ENCODE results near the gene ATG10.

The ATG10 gene

GRCh38 chr5:82295144-82295543 is 323.3 kb downstream of the ATG10 start:
- TF ChIP-seq MYC (IDR thresholded peaks at IDR 0.05; ENCODE audit: low read depth, low read length) (no peak), CTCF (IDR thresholded peaks at IDR 0.05; ENCODE audit: low read depth, low read length) (no peak), POLR2A (IDR thresholded peaks at IDR 0.05; ENCODE audit: extremely low read depth, insufficient read length) (no peak)
- TF ChIP-seq, protein P1, sequence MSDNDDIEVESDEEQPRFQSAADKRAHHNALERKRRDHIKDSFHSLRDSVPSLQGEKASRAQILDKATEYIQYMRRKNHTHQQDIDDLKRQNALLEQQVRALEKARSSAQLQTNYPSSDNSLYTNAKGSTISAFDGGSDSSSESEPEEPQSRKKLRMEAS (IDR thresholded peaks at IDR 0.05; ENCODE audit: low read depth, low read length): no peak
- DNase-seq (ENCODE audit: low read depth): peak; percentile 20
- H3K4me3 ChIP-seq (ENCODE audit: low read depth, low read length): no peak overlapping the region

DNA sequence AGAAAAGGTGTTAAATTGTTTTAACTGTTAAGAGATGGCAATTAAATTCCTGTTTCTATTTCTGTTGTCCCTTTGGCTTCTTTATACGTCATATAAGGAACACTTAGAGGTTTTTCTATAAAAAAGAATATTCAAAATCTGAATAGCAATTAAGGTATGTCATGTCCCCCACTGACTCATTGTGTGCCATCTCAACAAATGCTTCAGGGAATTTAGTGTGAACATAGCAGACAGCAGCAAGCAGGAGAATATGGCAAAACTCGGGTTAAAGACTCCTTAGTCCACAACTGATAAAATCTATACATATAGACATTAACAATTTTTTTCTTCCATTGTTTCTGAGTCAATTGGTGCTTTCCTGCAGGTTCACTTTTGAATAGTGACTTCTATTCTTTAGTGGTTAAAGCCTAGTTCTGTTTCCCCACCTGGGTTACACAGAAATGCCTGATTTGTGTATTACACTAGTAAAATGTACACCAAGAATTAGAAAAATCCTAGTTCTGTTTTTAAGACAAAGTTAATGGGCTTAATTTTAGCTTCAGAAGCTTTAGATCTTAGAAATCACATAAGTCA is 324.2 kb downstream of the ATG10 start:
- no peak for TF ChIP-seq MYC (IDR thresholded peaks at IDR 0.05; ENCODE audit: low read depth, low read length)
- TF ChIP-seq POLR2A (IDR thresholded peaks at IDR 0.05; ENCODE audit: extremely low read depth, insufficient read length): no peak
- no peak for TF ChIP-seq CTCF (IDR thresholded peaks at IDR 0.05; ENCODE audit: low read depth, low read length)
- TF ChIP-seq, protein P1 (IDR thresholded peaks at IDR 0.05; ENCODE audit: low read depth, low read length): no peak
- no peak for DNase-seq (ENCODE audit: low read depth)
- no peak overlapping the region for H3K4me3 ChIP-seq (ENCODE audit: low read depth, low read length)

GRCh38 chr5:82296929-82297328 is 325.1 kb downstream of the ATG10 start:
- H3K4me3 ChIP-seq (ENCODE audit: low read depth, low read length): no peak overlapping the region
- DNase-seq (ENCODE audit: low read depth): no peak
- no peak for TF ChIP-seq POLR2A (IDR thresholded peaks at IDR 0.05; ENCODE audit: extremely low read depth, insufficient read length)
- TF ChIP-seq, protein P1 (IDR thresholded peaks at IDR 0.05; ENCODE audit: low read depth, low read length): no peak
- TF ChIP-seq MYC (IDR thresholded peaks at IDR 0.05; ENCODE audit: low read depth, low read length): no peak
- no peak for TF ChIP-seq CTCF (IDR thresholded peaks at IDR 0.05; ENCODE audit: low read depth, low read length)

GRCh38 chr5:82297711-82298110 is 325.9 kb downstream of the ATG10 start:
- H3K4me3 ChIP-seq (ENCODE audit: low read depth, low read length): no peak overlapping the region
- no peak for TF ChIP-seq MYC (IDR thresholded peaks at IDR 0.05; ENCODE audit: low read depth, low read length)
- no peak for TF ChIP-seq CTCF (IDR thresholded peaks at IDR 0.05; ENCODE audit: low read depth, low read length)
- TF ChIP-seq, protein P1 (IDR thresholded peaks at IDR 0.05; ENCODE audit: low read depth, low read length): no peak
- TF ChIP-seq POLR2A (IDR thresholded peaks at IDR 0.05; ENCODE audit: extremely low read depth, insufficient read length): no peak
- DNase-seq (ENCODE audit: low read depth): no peak

DNA sequence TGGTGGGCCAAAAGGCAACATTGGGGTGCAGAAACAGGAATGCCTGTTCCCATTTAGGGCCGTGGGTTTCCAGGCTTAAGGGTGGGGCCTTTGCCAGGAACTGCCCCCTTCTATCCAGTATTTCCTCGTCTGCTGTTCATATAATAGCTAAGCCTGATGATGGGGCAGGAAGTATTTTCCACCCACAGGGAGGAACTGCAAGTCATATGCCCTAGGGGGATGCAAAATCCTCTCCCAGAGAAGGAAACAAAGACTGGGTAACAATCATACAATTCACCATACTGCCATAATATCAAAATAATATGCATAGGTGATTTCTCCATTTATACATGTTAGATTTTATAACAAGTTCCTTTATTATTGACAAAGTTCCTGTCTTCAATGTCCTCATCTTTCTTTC is 326.8 kb downstream of the ATG10 start:
- no peak for DNase-seq (ENCODE audit: low read depth)
- TF ChIP-seq MYC (IDR thresholded peaks at IDR 0.05; ENCODE audit: low read depth, low read length): no peak
- TF ChIP-seq POLR2A (IDR thresholded peaks at IDR 0.05; ENCODE audit: extremely low read depth, insufficient read length): no peak
- TF ChIP-seq CTCF (IDR thresholded peaks at IDR 0.05; ENCODE audit: low read depth, low read length): no peak
- TF ChIP-seq, protein P1 (IDR thresholded peaks at IDR 0.05; ENCODE audit: low read depth, low read length): no peak
- no peak overlapping the region for H3K4me3 ChIP-seq (ENCODE audit: low read depth, low read length)
